Mucosa of rectum (tissue), 2 donors: Measurements from ENCODE around the gene ACOXL.

Experiments
- H3K27ac ChIP-seq, 2 donors: one replicate each; pipeline ENCODE4 v1.7.0; 2013; ENCODE audit warnings: inconsistent platforms in 2 of 2, low read depth in 2 of 2, low read length in 2 of 2
- H3K27me3 ChIP-seq, 2 donors: one replicate each; pipeline ENCODE4 v1.7.0; 2013; ENCODE audit warnings: low read length in 2 of 2; ENCODE audit not compliant: control insufficient read depth in 2 of 2, insufficient read depth in 2 of 2
- H3K36me3 ChIP-seq, 2 donors: one replicate each; pipeline ENCODE4 v1.7.0; 2013; ENCODE audit warnings: low read length in 2 of 2; ENCODE audit not compliant: control insufficient read depth in 2 of 2, insufficient read depth in 2 of 2
- H3K4me1 ChIP-seq, 2 donors: one replicate each; pipeline ENCODE4 v1.7.0; 2013; ENCODE audit warnings: low read length in 2 of 2, mild to moderate bottlenecking in 1 of 2; ENCODE audit not compliant: control insufficient read depth in 2 of 2, insufficient read depth in 2 of 2
- H3K4me3 ChIP-seq, 2 donors: one replicate each; pipeline ENCODE4 v1.7.0; 2013; ENCODE audit warnings: low read length in 2 of 2
- H3K9ac ChIP-seq, 2 donors: one replicate each; pipeline ENCODE4 v1.7.0; 2013; ENCODE audit warnings: low read length in 2 of 2, low read depth in 1 of 2, mild to moderate bottlenecking in 1 of 2
- H3K9me3 ChIP-seq, 2 donors: one replicate each; pipeline ENCODE4 v1.7.0; 2013; ENCODE audit warnings: low read length in 2 of 2; ENCODE audit not compliant: control insufficient read depth in 2 of 2
- donor health status: healthy.
- donor health status: Normal muscosa, but diverticular disease.

Gene ACOXL

GRCh38 chr2:110772383-110772755, 40.0 kb downstream of the ACOXL start:
- Histone ChIP-seq H3K4me1 (no peaks in the 10 kb centered on the region), H3K9me3 (no peaks in the 10 kb centered on the region), H3K36me3 (no peaks in the 10 kb centered on the region), H3K9ac (no peak overlapping the region), H3K4me3 (no peak overlapping the region), H3K27me3 (no peaks in the 10 kb centered on the region), H3K27ac (no peak overlapping the region)

GRCh38 chr2:110773401-110773921, 41.1 kb downstream of the ACOXL start:
- Histone ChIP-seq H3K4me1 (no peaks in the 10 kb centered on the region), H3K36me3 (no peaks in the 10 kb centered on the region), H3K27me3 (no peaks in the 10 kb centered on the region), H3K27ac (no peak overlapping the region), H3K9ac (no peak overlapping the region), H3K4me3 (no peak overlapping the region), H3K9me3 (no peaks in the 10 kb centered on the region)

GRCh38 chr2:110774701-110775100, 42.3 kb downstream of the ACOXL start:
- no peaks in the 10 kb centered on the region for H3K4me1 ChIP-seq
- H3K36me3 ChIP-seq, result no peaks in the 10 kb centered on the region
- H3K27me3 ChIP-seq, result no peaks in the 10 kb centered on the region
- H3K9ac ChIP-seq, result no peak overlapping the region
- H3K4me3 ChIP-seq, result no peak overlapping the region
- H3K27ac ChIP-seq, result no peak overlapping the region
- H3K9me3 ChIP-seq, result no peaks in the 10 kb centered on the region

GRCh38 chr2:110777531-110778311, 45.3 kb downstream of the ACOXL start:
- no peaks in the 10 kb centered on the region for H3K4me1 ChIP-seq
- no peak overlapping the region for H3K27ac ChIP-seq
- H3K9ac ChIP-seq, result no peak overlapping the region
- H3K36me3 ChIP-seq, result no peaks in the 10 kb centered on the region
- H3K9me3 ChIP-seq, result no peaks in the 10 kb centered on the region
- H3K4me3 ChIP-seq, result no peak overlapping the region
- H3K27me3 ChIP-seq, result no peaks in the 10 kb centered on the region

DNA sequence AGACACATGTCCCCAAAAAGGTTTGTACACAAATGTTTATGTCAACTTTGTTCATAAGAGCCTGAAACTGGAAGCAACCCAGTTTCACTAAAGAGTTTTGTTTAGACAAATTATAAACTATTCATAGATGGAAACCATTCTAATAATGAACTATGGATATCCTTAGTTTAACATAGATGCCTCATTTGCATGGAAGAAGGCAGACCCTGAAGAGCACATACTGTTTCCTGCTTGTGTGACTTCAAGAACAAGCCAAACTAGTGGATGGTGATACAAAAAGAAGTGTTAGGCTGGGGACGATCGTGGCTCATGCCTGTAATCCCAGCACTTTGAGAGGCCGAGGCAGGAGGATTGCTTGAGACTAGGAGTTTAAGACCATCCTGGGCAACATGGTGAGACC, 48.1 kb downstream of the ACOXL start:
- Histone ChIP-seq H3K27me3 (no peaks in the 10 kb centered on the region), H3K36me3 (no peaks in the 10 kb centered on the region), H3K4me1 (no peaks in the 10 kb centered on the region), H3K4me3 (no peak overlapping the region), H3K9ac (no peak overlapping the region), H3K9me3 (peaks cover 0 to 1% of the 10 kb centered on the region in 2 donors), H3K27ac (no peak overlapping the region)

DNA sequence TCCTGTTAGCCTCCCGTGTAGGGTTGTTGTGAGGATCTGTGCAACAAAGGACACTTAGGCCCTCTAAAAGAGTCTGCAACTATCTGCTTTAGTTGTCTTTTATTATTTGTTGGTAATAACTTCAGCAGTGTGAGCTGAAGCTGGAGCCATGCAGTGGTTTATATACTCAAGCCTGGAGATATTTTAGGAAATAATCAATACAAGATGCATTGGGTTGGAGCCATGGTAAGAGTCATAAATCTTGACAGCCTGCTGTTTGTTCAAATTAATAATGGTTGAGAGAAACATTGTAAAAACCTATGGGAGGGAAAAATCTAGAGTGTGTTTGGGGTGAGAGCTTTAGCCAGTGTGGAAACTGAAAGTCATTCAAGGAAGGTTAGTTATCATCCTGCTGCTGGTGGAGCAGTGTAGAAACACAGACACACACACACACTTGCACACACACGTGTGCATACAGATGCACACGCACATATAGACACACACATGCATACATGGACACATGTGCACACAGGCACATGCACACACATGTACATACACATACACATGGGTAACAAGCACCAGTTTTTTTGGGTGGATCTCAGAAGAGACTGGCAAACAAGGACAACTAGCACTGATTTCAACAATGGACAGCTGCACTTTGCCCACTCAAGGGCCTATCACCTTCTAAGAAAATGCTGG, 51.0 kb downstream of the ACOXL start:
- Histone ChIP-seq H3K9me3 (peaks cover 0 to 3% of the 10 kb centered on the region in 2 donors), H3K36me3 (no peaks in the 10 kb centered on the region), H3K4me3 (no peak overlapping the region), H3K9ac (no peak overlapping the region), H3K4me1 (no peaks in the 10 kb centered on the region), H3K27me3 (peaks cover 0 to 4% of the 10 kb centered on the region in 2 donors), H3K27ac (no peak overlapping the region)

GRCh38 chr2:110784047-110784631, 51.8 kb downstream of the ACOXL start:
- peaks cover 0 to 3% of the 10 kb centered on the region in 2 donors for H3K9me3 ChIP-seq
- no peaks in the 10 kb centered on the region for H3K4me1 ChIP-seq
- no peak overlapping the region for H3K4me3 ChIP-seq
- H3K36me3 ChIP-seq, result no peaks in the 10 kb centered on the region
- peaks cover 0 to 4% of the 10 kb centered on the region in 2 donors for H3K27me3 ChIP-seq
- H3K27ac ChIP-seq, result no peak overlapping the region
- H3K9ac ChIP-seq, result no peak overlapping the region

- Histone ChIP-seq H3K27me3 (peaks cover 0 to 5% of the 10 kb centered on the region in 2 donors), H3K4me3 (no peak overlapping the region), H3K9ac (no peak overlapping the region)
Observed at GRCh38 chr2:110785439-110785838, 53.1 kb downstream of the ACOXL start.

GRCh38 chr2:110788976-110789375, 56.6 kb downstream of the ACOXL start:
- no peaks in the 10 kb centered on the region for H3K36me3 ChIP-seq
- no peaks in the 10 kb centered on the region for H3K4me1 ChIP-seq
- H3K27ac ChIP-seq, result no peak overlapping the region
- H3K27me3 ChIP-seq, result peaks cover 0 to 9% of the 10 kb centered on the region in 2 donors
- H3K4me3 ChIP-seq, result no peak overlapping the region
- H3K9me3 ChIP-seq, result peaks cover 0 to 3% of the 10 kb centered on the region in 2 donors
- H3K9ac ChIP-seq, result no peak overlapping the region

More at GRCh38 chr2:110785439-110785838, 53.1 kb downstream of the ACOXL start:
- H3K4me1 ChIP-seq, result no peaks in the 10 kb centered on the region
- H3K9me3 ChIP-seq, result peaks cover 0 to 3% of the 10 kb centered on the region in 2 donors
- no peaks in the 10 kb centered on the region for H3K36me3 ChIP-seq
- no peak overlapping the region for H3K27ac ChIP-seq

GRCh38 chr2:110789706-110790105, 57.3 kb downstream of the ACOXL start:
- H3K4me1 ChIP-seq, result no peaks in the 10 kb centered on the region
- H3K27ac ChIP-seq, result no peak overlapping the region
- peaks cover 0 to 3% of the 10 kb centered on the region in 2 donors for H3K9me3 ChIP-seq
- no peak overlapping the region for H3K4me3 ChIP-seq
- peaks cover 0 to 9% of the 10 kb centered on the region in 2 donors for H3K27me3 ChIP-seq
- no peaks in the 10 kb centered on the region for H3K36me3 ChIP-seq
- no peak overlapping the region for H3K9ac ChIP-seq
